A673 (cell line): ENCODE results near the gene TNFRSF14.

Experiments
- CTCF ChIP-seq: fragments of 300-800, 200-600 bp; sonication (generic); conservative IDR thresholded peaks from 2 replicates; pipeline ENCODE4 v1.5.1; 2017; ENCODE audit warnings: low read depth, mild to moderate bottlenecking, antibody characterized with exemption, low read length, moderate library complexity, mixed read lengths
- EZH2 ChIP-seq: fragments of 200-600 bp; sonication (generic); IDR thresholded peaks from 2 replicates; pipeline ENCODE4 v1.6.1; 2017; ENCODE audit warnings: borderline replicate concordance, low read depth, mild to moderate bottlenecking, mixed read lengths, antibody characterized with exemption, low read length; ENCODE audit not compliant: poor library complexity, severe bottlenecking

GRCh38 chr1:2513939-2514652 is 42.1 kb upstream of the TNFRSF14 start:
- TF ChIP-seq CTCF (no peak), EZH2 (no peak)
